Uterus (tissue), 2 donors: Measurements from ENCODE around the gene NAV1.

Source experiments
- CTCF ChIP-seq, 4 experiments: fragments of 200-600 bp in 2 of 4; fragments of 450-650 bp in 2 of 4; sonication (generic) in 2 of 4; IDR thresholded peaks; one replicate each; pipeline ENCODE4 v1.5.1; 2016 to 2019; ENCODE audit warnings: antibody characterized with exemption in 4 of 4, mild to moderate bottlenecking in 2 of 4, moderate library complexity in 1 of 4
- POLR2A ChIP-seq, 2 donors: fragments of 450-650 bp; IDR thresholded peaks; one replicate each; pipeline ENCODE4 v1.6.1; 2016; ENCODE audit warnings: antibody characterized with exemption in 2 of 2, mild to moderate bottlenecking in 1 of 2, moderate library complexity in 1 of 2

DNA sequence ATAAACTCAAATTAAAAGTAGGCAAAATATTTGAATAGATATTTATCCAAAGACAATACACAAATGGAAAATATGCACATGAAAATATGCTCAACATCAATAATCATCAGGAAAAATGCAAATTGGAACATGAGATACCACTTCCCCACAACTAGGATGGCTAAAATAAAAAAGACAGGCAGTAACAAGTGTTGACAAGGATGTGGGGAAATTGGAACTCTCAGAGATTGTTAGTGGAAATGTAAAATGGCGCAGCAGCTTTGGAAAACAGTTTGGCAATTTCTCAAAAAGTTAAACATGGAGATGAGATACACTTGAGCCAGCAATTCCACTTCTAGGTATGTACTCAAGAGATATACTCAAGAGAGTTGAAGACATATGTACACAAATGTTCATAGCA lies 48.8 kb downstream of the NAV1 start:
- no peak for TF ChIP-seq CTCF (IDR thresholded peaks at IDR 0.05)
- TF ChIP-seq POLR2A (IDR thresholded peaks at IDR 0.05): no peak
